Upper lobe of left lung (tissue), 6 donors: ENCODE measurements around the gene RBM8A. TPM values are rescaled to one million over a fixed set of nuclear protein-coding genes. Genes with fewer than 3 reads are reported as not detected.

Source experiments
- ATAC-seq, 2 donors: fragments of 200-7000 bp; cut with Tn5 transposase; one replicate each; pipeline ENCODE4 v1.9.1; 2022; ENCODE audit warnings: mild to moderate bottlenecking in 2 of 2, moderate library complexity in 2 of 2; ENCODE audit not compliant: low FRiP score in 2 of 2
- DNase-seq, 2 donors: peaks; one replicate each; pipeline ENCODE4 v3.0.0-alpha.2; 2019 to 2020
- H3K27ac ChIP-seq, 4 donors: fragments of 200-600 bp; sonication (generic); one replicate each; pipeline ENCODE4 v1.5.1; 2016 to 2019
- H3K27me3 ChIP-seq, 4 donors: fragments of 200-600 bp; sonication (generic); one replicate each; pipeline ENCODE4 v1.5.1; 2017 to 2019
- H3K36me3 ChIP-seq, 4 donors: fragments of 200-600 bp; sonication (generic); one replicate each; pipeline ENCODE4 v1.5.1; 2016 to 2019
- H3K4me1 ChIP-seq, 4 donors: fragments of 200-600 bp; sonication (generic); one replicate each; pipeline ENCODE4 v1.5.1; 2018 to 2019
- H3K4me3 ChIP-seq, 4 donors: fragments of 200-600 bp; sonication (generic); one replicate each; pipeline ENCODE4 v1.5.1; 2017 to 2019; ENCODE audit warnings: mild to moderate bottlenecking in 2 of 4, moderate library complexity in 1 of 4
- H3K9me3 ChIP-seq, 4 donors: fragments of 200-600 bp; sonication (generic); one replicate each; pipeline ENCODE4 v1.5.1; 2018 to 2019
- CTCF ChIP-seq, 6 experiments: fragments of 450-650 bp in 4 of 6; fragments of 200-600 bp in 2 of 6; sonication (generic) in 2 of 6; IDR thresholded peaks; one replicate each; pipeline ENCODE4 v1.5.1; 2016 to 2019; ENCODE audit warnings: antibody characterized with exemption in 6 of 6
- EP300 ChIP-seq, 4 donors: sonication (generic); formaldehyde crosslinking; IDR thresholded peaks; one replicate each; pipeline ENCODE4 v1.5.1; 2017; ENCODE audit warnings: antibody characterized with exemption in 4 of 4, control low read depth in 2 of 4
- POLR2A ChIP-seq, 4 donors: fragments of 450-650 bp; IDR thresholded peaks; one replicate each; pipeline ENCODE4 v1.5.1; 2016 to 2017; ENCODE audit warnings: antibody characterized with exemption in 4 of 4, mild to moderate bottlenecking in 2 of 4
- POLR2AphosphoS5 ChIP-seq, 2 donors: sonication (generic); formaldehyde crosslinking; IDR thresholded peaks; one replicate each; pipeline ENCODE4 v1.5.1; 2017; ENCODE audit warnings: antibody characterized with exemption in 2 of 2
- WGBS, 2 donors: methylation state at CpG; one replicate each; pipeline ENCODE4 v1.1.5; 2017 to 2018; 5-methylcytosine and 5-hydroxymethylcytosine counted together
- total RNA-seq, 6 donors: library from RNA; depleted of rRNA in 4 of 6; stranded (reverse); fragments of >200 nt in 4 of 6; gene quantifications; one replicate each; pipeline versions ENCODE4 v1.1.0 to v1.2.1, GENCODE V29; 2016 to 2021
- donor health status: DM: no; HTN: no; CAD: no; lungs with moderate emphysema.
- donor health status: DM: no; HTN: yes; CAD: no; lungs with severe emphysema.

RBM8A gene
- total RNA-seq, 6 donors from 2014 or later = 30.1 to 144 (median 101) TPM

- Histone ChIP-seq H3K9me3 (no peaks in the 10 kb centered on the region), H3K4me1 (no peaks in the 10 kb centered on the region), H3K27me3 (no peaks in the 10 kb centered on the region), H3K36me3 (no peaks in the 10 kb centered on the region), H3K4me3 (no peak overlapping the region), H3K27ac (no peak overlapping the region)
- WGBS, 2 donors = 71 to 80% methylated on average over 2 of the region's 2 CpGs
- DNase-seq = no peak
- ATAC-seq = no peak
- no peak for TF ChIP-seq POLR2A (IDR thresholded peaks at IDR 0.05)
- no peak for TF ChIP-seq CTCF (IDR thresholded peaks at IDR 0.05)
- TF ChIP-seq EP300 (IDR thresholded peaks at IDR 0.05) = no peak
- TF ChIP-seq POLR2AphosphoS5 (IDR thresholded peaks at IDR 0.05) = no peak
Observed at GRCh38 chr1:145878724-145879123, 48.6 kb downstream of the RBM8A start.

GRCh38 chr1:145877923-145878486 is 49.3 kb downstream of the RBM8A start:
- no peak overlapping the region for H3K4me3 ChIP-seq
- TF ChIP-seq CTCF (IDR thresholded peaks at IDR 0.05) (no peak), POLR2A (IDR thresholded peaks at IDR 0.05) (no peak), POLR2AphosphoS5 (IDR thresholded peaks at IDR 0.05) (no peak), EP300 (IDR thresholded peaks at IDR 0.05) (no peak)
- peaks cover 0 to 1% (median 0%) of the 10 kb centered on the region in 4 donors for H3K4me1 ChIP-seq
- no peak for ATAC-seq
- DNase-seq = peak in 1 of 2 donors; percentile 35
- H3K36me3 ChIP-seq = no peaks in the 10 kb centered on the region
- H3K9me3 ChIP-seq = no peaks in the 10 kb centered on the region
- WGBS, 2 donors = 68 to 82% methylated on average over 3 to 7 of the region's 7 CpGs
- no peak overlapping the region for H3K27ac ChIP-seq
- H3K27me3 ChIP-seq = no peaks in the 10 kb centered on the region

GRCh38 chr1:145874646-145875045 is 52.6 kb downstream of the RBM8A start:
- H3K4me3 ChIP-seq = no peak overlapping the region
- no peaks in the 10 kb centered on the region for H3K9me3 ChIP-seq
- no peaks in the 10 kb centered on the region for H3K36me3 ChIP-seq
- DNase-seq (peak in 1 of 2 donors; percentile 82), ATAC-seq (no peak)
- WGBS, 2 donors = 84 to 100% methylated on average over 4 to 11 of the region's 12 CpGs
- peaks cover 0 to 9% (median 5%) of the 10 kb centered on the region in 4 donors for H3K4me1 ChIP-seq
- no peak for TF ChIP-seq CTCF (IDR thresholded peaks at IDR 0.05)
- no peaks in the 10 kb centered on the region for H3K27me3 ChIP-seq
- no peak overlapping the region for H3K27ac ChIP-seq

- H3K27me3 ChIP-seq = no peaks in the 10 kb centered on the region
- no peaks in the 10 kb centered on the region for H3K9me3 ChIP-seq
- peak overlapping the region; percentile 4 to 48 (median 36) for H3K4me3 ChIP-seq
- WGBS, 2 donors = 37 to 39% methylated on average over 30 to 47 of the region's 47 CpGs
- DNase-seq (peak; percentile 45 to 86), ATAC-seq (peak; percentile 64 to 84)
- TF ChIP-seq EP300 (IDR thresholded peaks at IDR 0.05) (no peak), POLR2A (IDR thresholded peaks at IDR 0.05) (peak in 1 of 4 donors; percentile 9), POLR2AphosphoS5 (IDR thresholded peaks at IDR 0.05) (no peak), CTCF (IDR thresholded peaks at IDR 0.05) (no peak)
- H3K4me1 ChIP-seq = peaks cover 0 to 9% (median 5%) of the 10 kb centered on the region in 4 donors
- H3K36me3 ChIP-seq = no peaks in the 10 kb centered on the region
- H3K27ac ChIP-seq = peak overlapping the region; percentile 41 to 80 (median 66)
Observed at GRCh38 chr1:145871994-145872924, 55.0 kb downstream of the RBM8A start.

Other genes with a start within 250 kb of the RBM8A start
- gene PDZK1, start 220.1 kb downstream of the RBM8A start, total RNA-seq = under 1 TPM in 2 of 6 donors, not detected in 4; 0.31 to 0.49 TPM
- gene CD160, start 208.0 kb downstream of the RBM8A start, total RNA-seq = under 1 TPM in 2 of 6 donors, not detected in 4; 0.71 to 0.89 TPM
- gene RNF115, start 103.4 kb downstream of the RBM8A start, total RNA-seq = 10 to 100 TPM; 10.7 to 32.0 (median 19.0) TPM
- 10 to 100 TPM; 15.9 to 40.9 (median 26.7) TPM for gene POLR3C, start 103.3 kb downstream of the RBM8A start, total RNA-seq
- 10 to 100 TPM in 2 of 6 donors, 1 to 10 TPM in 4; 2.1 to 11.0 (median 4.8) TPM for gene NUDT17, start 81.9 kb downstream of the RBM8A start, total RNA-seq
- 10 to 100 TPM; 23.0 to 71.2 (median 29.5) TPM for gene PIAS3, start 68.4 kb downstream of the RBM8A start, total RNA-seq
- 1 to 10 TPM in 4 of 6 donors, under 1 TPM in 1, not detected in 1; 0.76 to 2.5 (median 1.3) TPM for gene ANKRD35, start 41.6 kb downstream of the RBM8A start, total RNA-seq
- gene ITGA10, start 17.4 kb downstream of the RBM8A start, total RNA-seq = 10 to 100 TPM; 13.3 to 46.1 (median 14.9) TPM
- gene PEX11B, start 8.8 kb downstream of the RBM8A start, total RNA-seq = 10 to 100 TPM; 15.2 to 29.5 (median 26.9) TPM
- 10 to 100 TPM in 5 of 6 donors, 1 to 10 TPM in 1; 5.2 to 35.6 (median 16.5) TPM for gene LIX1L, start 30.5 kb upstream of the RBM8A start, total RNA-seq
- gene ANKRD34A, start 37.1 kb upstream of the RBM8A start, total RNA-seq = 1 to 10 TPM in 2 of 6 donors, under 1 TPM in 4; 0.30 to 2.6 (median 0.73) TPM
- 10 to 100 TPM; 18.7 to 25.7 (median 22.5) TPM for gene POLR3GL, start 37.2 kb upstream of the RBM8A start, total RNA-seq
- gene TXNIP, start 69.1 kb upstream of the RBM8A start, total RNA-seq = 1,000 to 10,000 TPM in 3 of 6 donors, 100 to 1,000 TPM in 3; 703 to 1,481 (median 910) TPM
- not detected for gene HJV, start 94.3 kb upstream of the RBM8A start, total RNA-seq
- 10 to 100 TPM in 1 of 6 donors, 1 to 10 TPM in 4, under 1 TPM in 1; 0.67 to 10.5 (median 2.9) TPM for gene NBPF10, start 217.3 kb upstream of the RBM8A start, total RNA-seq